Activated CD8-positive, alpha-beta memory T cell treated with anti-CD3 and anti-CD28 coated beads for 1 hour (primary cell): ENCODE data around the gene NCAM1.

Experiments
- DNase-seq, 2 donors: peaks; one replicate each; pipeline ENCODE4 v3.0.0-alpha.2; 2020; ENCODE audit warnings: low read depth in 1 of 2; ENCODE audit errors: extremely low read depth in 1 of 2

The NCAM1 gene

DNA sequence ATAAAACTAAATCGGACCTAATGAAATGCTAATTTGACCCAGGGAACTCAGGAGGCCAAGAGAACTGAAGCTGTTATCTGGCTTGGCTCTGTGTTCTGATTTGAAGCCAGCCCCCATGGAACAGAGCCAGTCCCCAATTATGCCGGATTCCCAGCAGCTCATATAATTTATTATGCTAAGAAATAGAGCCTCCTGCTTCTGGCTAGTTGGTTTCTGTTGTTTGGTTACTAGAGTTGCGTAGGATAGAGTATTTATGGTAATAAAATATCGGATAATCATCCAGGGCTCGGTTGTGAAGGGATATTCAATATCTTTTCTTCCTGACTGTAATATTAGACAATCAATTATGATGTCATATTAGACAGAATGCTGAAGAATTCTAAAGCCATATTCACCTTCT lies 232.7 kb downstream of the NCAM1 start:
- no peak for DNase-seq

DNA sequence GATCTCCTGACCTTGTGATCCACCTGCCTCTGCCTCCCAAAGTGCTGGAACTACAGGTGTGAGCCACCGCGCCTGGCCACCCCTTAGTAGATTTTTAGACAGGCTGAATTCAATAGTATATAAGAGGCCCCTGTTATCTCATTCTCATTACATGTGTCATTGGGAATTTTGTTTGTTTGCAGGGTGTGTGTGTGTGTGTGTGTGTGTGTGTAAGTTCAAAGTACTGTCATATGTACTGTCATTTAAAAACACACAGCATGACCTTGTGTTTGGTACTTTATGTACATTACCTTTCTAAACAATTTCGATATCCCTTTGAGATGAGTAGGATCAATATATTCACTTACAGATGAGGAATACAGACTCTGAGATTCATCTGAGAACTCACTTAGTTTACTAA lies 234.5 kb downstream of the NCAM1 start:
- DNase-seq: no peak

DNA sequence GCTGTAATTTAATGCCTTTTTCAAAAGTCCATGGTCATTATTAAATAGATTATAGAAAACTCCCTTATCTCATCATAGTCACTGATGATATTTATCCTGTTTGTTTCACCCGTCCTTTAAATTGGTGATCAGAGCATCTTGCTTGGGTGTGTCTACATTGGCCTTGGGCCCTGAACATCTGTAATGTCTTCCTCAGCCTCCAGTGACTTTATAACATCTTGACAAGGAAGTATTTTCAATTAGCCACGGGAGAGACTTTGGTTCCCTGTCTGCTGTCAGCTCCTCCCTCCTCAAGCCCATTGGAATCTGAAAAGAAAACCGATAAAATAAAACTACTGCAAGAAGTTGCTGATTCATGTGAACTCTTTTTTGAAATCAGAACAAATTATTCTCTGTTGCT lies 236.2 kb downstream of the NCAM1 start:
- no peak for DNase-seq

DNA sequence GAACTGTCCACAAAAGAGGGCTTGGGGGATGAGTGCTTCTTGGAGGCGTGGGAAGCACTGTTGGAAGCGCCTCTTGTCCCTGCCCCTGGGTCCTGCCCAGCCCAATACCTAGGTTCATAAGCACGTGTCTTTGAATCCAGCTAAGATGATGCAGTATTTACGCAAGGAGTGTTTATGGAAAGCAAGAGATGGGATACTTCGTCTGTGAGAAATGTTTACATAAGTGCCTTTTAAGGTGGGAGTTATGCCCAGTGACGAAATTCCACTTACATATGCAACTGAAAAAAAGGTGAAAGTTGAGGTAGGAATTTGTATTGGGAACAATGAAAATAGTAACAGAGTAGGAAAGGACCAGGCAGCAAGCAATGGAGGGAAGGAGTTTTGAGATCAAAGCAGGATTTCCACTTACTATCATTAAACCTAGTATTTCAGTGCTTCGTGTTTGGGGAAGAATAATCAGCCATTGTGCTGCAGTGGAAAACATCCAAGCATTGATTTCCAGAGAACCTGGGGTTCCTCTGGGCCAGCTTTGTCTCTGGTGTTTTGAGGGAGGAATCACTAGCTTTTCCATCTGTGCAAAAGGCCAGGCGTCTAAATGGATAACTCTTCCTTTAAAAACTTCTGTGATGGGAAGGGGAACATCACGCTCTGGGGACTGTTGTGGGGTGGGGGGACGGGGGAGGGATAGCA lies 237.9 kb downstream of the NCAM1 start:
- no peak for DNase-seq

DNA sequence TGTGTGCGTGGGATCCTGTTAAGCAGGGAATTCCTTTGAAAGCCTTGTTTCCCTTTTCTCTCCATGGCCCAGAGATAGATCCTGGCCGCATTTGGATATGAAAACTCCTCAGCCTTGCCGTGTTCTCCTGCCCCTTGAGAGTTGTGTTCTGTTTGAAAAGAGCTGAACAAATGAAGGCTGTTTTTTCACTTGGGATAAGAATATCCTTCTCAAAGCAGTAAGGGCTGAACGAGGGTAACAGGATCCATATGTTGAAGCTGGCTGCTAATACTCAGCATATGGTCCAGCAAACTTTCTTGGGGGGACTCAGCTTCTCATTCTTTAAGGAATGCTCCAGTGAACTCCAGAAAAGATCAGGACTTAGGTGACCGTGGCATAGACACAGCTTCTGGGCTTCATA lies 238.6 kb downstream of the NCAM1 start:
- DNase-seq: no peak

DNA sequence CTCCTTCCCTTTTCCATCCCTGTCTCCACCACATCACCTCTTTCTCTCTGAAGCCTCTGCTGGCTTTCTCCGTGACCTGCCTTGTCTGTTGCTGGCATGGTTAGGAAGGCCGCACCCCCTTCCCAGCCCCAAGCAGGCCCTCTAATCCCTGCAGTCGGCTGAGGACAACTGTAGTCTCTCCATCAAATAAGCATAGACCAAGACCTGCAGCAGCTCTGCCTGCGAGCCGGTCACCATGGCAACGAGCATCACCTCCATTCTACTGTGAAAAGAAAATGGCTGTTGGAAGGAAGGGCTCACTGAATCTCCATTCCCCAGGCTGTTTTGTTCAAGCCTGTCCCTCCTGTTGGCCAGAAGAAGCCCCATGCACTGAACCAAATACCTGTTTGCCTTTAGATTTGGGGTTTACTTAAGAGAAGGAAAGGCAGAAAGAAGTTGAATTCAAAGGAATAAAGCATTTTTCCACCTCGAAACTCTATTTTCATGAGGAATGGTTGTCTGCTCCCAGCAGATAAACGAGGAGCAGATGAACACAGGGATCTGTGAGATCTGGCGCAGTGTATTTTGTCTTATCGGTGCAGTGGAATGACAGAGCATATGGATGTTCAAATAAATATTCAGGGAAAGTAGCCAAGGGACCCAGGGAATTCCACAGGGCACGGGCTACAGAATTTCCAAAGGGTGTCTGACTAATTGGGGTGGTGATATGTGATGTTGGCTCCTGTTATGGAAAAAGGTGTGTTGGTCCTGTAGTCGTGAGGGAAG lies 240.0 kb downstream of the NCAM1 start:
- no peak for DNase-seq

DNA sequence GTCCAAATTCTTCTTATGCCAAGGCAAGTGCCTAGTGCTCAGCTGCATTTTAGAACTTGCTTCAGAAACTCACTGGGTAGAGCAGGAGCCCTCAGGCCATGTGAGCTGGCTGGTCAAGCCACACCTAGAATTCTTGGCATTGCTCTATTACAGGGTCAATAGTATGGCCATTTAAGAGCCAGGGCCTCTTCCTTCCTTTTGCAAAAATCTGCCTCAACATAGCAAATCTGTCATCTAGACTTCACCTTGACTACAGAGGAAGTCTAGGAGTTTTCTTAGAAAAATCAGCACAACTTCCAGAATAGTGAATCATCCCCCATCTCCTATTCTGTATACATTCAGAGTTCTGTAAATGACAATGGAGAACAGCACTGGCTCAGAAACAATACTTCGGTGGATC lies 241.2 kb downstream of the NCAM1 start:
- DNase-seq: no peak

DNA sequence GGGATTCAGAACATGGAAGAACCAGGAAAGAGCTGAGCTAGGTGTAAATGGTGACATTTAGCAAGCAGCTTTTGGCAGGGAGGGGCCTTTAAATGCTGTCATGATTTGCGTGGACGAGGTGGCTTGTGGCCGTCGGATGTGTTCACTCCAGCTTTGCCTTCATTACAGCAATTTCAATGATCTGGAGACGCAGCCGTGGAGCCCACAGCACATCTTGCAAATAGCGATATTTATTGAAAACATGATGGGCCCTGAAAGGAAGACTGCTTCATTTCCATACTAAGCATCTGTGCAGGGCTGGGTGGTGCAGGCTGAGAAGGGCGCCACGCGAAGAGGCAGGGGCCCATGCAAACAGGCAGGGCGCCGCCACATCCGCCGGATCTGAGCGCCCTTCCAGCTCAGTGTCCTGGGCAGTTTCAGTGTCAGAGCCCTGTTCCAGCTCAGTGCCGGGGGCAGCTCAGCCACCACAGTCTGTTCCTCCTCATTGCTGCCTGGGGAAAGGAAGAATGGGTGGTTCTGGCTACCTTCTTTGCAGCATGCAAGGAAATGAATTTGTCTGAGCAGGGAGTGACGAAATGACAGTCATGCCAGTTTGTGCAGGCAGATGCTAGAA lies 242.0 kb downstream of the NCAM1 start:
- no peak for DNase-seq

DNA sequence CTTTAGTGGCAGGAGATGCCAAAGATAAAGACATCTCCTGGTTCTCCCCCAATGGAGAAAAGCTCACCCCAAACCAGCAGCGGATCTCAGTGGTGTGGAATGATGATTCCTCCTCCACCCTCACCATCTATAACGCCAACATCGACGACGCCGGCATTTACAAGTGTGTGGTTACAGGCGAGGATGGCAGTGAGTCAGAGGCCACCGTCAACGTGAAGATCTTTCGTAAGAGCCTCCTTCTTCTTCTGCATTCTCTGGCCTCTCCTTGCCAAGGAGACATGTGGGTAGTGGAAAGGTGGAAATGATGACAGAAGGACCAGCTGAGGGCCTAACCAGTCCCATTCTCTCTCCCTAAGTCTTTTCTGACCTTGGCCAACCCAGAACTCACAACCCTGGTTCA lies 243.1 kb downstream of the NCAM1 start:
- DNase-seq: no peak

DNA sequence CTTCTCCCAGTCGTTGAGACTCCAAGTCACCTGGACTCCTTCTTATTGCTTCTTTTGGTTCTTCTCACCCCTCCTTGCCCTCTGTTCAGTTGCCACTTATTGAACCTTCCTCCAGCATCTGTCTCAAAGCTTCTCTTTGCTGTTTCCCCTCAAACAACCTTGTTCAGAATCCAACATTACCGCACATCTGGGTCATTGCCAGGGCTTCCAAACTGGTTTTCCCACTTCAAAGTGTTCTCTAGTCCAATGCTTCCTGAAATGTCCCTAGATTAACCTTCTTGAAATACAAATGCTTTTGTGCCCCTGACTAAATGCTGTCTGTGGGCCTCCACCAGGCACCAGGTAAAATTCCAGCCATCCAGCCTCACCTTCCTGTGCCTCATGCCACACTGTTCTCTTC lies 252.3 kb downstream of the NCAM1 start:
- DNase-seq: no peak

DNA sequence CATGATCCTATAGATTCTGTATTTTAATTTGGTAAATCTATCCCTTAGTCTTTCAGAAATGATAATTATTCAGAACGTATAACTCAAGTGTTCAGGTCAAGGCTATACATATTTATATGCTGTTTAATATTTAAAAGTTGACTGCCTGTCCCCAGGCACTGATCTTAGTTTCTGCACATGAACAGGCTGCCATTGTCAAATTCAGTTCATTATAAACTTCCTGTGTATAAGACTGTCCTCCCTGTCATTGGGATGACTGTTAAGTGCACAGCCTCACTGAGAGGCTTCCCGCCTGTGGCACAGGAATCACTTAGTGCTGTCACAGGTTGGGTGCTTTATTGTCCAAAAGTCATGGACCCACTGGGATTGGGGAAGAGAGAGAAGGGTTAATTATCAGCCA lies 261.0 kb downstream of the NCAM1 start:
- no peak for DNase-seq

DNA sequence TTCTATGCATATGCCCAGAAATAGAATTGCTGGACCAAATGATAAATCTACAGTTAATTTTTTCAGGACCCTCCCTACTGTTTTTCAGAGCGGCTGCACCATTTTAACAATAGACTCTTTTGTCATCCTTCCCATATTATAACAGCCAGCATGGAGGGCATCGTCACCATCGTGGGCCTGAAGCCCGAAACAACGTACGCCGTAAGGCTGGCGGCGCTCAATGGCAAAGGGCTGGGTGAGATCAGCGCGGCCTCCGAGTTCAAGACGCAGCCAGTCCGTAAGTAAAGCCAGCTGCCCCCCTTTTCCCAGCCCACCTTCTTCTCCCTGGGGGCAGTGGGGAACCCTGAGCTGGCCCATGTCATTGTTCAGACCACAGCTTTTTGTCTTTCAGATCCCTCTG lies 273.7 kb downstream of the NCAM1 start:
- DNase-seq: no peak

DNA sequence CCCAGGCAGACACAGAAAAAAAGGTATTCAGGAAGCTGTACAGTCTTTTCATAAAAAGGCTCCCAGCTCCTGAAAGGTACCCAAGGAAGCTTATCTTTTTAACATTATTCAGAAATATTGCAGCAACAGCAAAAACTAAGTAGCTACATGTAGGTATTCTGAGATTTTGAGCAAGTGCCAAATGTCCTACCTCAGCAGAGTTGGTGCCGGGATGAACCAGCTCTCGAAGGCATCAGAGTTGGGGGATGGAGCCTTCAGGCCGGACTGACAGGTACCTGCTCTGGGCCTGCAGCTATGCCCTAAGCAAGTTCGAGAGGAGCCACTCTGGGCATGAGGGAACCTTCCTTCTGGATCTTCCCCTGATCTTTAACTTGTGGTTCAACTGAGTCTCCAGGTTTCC lies 276.0 kb downstream of the NCAM1 start:
- DNase-seq: no peak

DNA sequence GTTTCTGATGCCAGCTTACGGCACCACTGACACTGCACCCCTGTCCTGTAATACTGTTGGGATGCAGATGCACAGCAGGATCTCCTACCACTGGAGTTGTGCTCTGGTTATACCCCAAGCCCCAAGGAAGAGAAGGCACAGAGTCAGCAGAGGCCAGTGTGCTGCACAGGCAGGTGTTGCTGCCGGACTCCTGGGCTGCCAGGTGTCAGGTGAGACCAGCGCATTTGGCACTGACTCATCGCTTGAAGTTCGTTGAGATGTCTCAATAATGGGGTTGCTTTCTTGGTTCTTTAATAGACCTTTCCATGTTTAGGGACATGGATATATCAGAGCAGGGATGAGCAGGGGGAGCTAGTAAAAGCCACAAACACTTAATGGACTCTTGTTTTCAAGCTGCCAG lies 277.5 kb downstream of the NCAM1 start:
- no peak for DNase-seq

DNA sequence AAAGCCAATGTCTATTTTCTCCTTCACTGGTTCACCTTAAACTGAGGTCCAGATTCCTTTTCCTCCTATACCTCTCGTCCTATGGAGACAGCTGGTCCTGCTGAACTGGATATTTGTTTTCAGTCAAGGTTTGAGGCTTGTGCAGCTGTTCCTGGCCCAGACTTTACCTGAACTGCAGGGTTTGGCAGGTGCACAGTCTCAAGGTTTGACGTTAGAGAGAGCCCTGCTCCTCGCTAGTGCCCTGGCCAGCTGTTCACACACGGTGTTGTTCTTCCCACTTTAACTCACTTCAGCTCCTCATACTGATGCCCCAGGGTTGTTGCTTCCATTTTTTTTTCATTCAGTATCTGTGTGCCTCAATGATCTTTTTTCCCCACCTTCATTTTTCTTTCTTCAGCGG lies 279.2 kb downstream of the NCAM1 start:
- no peak for DNase-seq

DNA sequence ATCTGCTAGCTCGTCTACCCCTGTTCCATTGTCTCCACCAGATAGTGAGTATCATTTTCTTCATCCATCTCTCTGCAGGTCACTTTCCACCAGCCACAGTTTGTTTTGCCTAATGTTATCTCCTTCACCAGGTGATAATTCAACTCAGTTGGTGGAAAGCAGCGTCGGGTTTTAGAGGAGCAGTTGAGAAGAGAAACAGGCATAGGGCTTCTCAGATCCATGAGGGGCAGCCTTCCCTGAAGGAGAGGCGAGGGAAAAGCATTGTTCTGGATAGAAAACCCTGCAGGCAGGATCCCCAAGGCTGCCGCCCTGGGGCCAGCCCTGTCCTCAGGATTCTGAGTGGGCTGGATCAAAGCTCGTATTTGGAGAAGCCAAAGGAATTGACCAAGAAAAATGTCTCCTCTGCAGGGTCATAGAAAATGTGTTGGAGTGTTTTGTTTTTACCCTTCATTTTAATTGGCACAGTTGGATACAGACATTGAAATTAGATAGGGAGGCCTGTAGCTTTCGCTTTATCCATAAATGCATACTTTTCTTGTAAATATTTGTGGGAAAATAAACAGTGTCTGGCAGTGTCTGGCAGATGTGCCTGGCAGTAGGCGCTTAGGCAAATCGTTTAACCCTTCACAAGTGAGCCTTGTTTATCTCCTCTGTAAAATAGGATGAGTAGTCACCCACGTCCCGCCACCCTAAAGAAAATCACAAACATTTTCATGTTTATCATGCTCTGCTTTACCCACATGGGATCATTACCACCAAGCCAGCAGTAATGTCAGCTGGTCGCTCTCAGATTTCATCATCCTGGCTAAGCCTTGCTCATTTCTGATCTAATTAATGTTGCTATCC lies 279.8 kb downstream of the NCAM1 start:
- DNase-seq: no peak

DNA sequence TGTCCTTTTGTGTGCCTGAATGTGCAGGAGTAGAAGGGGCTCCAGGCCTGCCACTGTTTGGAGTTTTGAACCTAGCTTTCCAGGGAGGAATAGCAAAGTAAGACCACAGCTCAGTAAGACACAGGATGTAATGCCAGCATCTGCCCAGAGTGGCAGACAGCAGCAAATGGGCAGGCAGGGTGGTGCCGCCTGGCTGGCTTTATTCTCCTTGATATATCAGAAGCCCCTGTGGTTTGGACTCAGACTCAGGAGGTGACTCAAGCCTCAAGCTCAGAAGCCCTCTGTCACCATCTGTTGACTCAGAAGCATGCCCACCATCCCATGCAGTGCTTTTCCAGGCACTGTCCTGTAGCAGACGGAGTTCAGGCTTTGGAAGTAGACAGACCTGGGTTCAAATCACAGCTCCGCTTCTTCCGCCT lies 280.4 kb downstream of the NCAM1 start:
- DNase-seq: no peak

DNA sequence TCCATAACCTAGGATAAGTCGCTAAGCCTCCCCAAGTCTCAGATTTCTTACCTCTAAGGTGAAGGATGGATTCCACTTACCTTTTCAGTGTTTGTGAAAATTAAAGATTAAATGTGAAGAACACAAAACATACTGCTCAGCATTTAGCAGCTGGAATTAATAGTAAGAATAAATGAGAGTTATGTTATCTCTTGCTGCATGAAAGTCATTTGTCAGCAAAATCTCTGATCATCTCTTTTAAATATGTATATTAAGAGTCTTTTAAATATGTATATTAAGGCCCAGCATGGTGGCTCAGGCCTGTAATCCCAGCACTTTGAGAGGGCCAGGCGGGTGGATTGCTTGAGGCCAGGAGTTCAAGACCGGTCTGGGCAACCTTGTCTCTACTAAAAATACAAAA lies 280.8 kb downstream of the NCAM1 start:
- no peak for DNase-seq

DNA sequence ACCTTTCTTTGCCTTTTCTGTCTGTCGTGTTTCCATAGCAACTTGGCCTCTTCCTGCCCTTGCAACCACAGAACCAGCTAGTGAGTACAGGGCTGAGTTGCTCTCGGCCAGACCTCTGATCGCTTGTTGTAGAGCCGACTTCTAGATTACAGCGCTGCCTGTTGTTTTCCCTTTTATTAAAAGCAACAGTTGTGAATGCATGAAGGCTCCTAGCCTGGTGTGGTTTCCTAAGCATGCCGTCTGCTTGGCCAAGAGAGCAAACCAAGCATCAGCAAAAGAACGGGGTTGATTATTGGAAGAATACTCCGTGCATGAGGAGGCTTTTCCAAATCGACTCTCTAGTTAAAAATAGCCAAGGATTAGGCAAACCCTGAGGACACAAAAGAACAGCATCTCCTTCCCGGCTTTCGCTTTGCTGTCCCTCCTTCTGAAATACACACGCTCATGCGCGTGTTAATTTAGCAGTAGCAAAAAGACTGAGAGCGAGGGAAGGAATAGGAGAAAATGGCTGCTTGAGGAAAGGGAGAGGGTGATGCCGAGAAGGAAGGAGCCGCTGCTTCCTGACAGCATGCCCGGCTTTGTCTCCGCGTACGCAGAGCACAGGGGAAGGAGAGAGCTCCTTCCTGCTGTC lies 281.7 kb downstream of the NCAM1 start:
- no peak for DNase-seq

DNA sequence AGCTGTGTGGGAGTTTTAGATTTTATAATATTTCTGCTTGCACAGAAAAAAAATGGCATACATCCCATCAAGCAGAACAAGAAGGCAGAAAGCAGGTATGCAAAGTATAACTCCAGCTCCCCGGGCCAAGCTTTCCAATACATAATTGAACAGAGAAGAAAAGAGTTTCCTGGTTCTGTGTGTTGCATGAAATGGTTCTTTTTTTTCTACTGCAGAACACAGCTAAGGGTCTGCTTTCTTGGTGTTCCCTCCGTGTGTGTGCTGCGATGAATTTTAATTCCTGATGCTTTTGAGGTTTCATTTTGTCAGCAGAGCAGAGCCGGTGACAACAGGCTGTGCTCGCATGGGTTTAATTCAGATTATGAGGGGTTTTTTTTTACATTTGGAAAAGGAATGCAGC lies 282.5 kb downstream of the NCAM1 start:
- no peak for DNase-seq

DNA sequence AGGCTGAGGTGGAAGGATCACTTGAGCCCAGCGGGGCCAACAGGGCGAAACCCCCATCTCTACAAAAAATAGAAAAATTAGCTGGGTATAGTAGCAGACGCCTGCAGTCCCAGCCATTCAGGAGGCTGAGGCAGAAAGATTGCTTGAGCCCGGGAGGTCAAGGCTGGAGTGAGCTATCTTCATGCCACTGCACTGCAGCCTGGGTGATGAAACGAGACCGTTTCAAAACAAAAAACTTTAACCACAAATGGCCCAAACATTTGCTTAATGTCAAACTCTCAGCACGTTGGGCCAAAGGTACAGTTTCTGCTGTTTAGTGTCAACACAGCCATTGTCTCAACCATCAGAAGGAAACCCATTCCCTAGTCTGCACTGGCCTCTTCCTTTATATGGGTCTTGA lies 284.0 kb downstream of the NCAM1 start:
- no peak for DNase-seq
